Activated CD4-positive, CD25-positive, alpha-beta regulatory T cell treated with anti-CD3 and anti-CD28 coated beads, Interleukin-2, amount 50 U/mL, for 72 hours (primary cell): ENCODE results near the gene SNX9.
"Not testable (repeated sequence)": the region's sequence is repeated elsewhere in the genome, so short reads cannot be mapped to it uniquely, and the experiment has no call there.

Experiments
- DNase-seq: peaks from one replicate; pipeline ENCODE4 v3.0.0; 2021

Gene SNX9

DNA sequence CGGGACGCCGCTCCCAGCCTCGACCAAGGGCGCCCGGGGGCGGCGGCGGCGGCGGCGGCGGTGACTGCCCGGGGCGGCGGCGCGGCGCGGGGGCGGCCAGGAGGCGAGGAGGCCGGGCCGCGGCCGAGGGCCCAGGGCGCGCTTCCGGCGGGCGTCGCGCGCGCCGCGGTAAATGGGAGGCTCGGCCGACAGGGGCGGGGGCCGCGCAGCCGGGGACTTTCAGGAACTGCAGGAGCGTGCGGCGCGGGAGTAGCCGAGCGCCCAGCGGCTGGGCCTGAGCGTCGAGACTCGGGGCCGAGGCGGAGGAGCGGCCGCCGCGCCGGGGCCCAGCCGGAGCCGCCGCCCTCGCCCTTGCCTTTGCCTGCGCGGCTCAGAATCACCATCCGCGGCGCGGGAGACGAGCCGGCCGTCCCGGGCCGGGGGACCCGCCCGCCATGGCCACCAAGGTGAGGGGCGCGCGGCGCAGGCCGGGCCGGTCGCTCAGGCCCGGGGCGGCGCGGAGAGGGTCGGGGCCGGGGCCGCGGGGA is at the start of gene SNX9:
SNX9 (plus strand) TSS at position 246 of the 527 bp plus-strand sequence; CDS start at position 435, 189 bp downstream.
- peak; percentile 75 for DNase-seq

DNA sequence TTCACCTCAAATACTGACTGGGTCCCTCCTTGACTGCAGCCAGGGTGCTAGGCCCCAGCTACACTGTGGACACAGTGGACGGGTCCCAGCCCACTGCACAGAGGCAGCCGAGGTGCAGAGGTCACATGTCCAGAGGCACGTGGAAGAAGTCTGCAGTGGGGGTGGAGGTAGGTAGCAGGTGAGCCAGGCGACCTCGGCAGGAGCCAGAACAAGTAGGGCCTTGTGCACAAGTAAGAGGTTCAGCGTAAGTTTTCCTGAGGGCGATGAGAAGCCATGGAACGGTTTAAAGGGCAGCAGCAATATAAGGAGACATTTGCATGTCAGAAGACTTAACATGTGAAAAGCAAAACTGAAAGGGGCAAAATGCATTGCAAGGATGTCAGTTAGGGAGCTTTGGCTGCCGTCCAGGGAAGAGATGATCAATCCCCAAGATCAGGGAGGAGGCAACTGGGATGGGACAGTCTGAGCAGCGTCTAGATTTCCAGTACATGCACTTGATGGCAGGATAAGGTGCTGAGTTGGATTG is 49.7 kb upstream of the SNX9 start:
- DNase-seq: no peak

DNA sequence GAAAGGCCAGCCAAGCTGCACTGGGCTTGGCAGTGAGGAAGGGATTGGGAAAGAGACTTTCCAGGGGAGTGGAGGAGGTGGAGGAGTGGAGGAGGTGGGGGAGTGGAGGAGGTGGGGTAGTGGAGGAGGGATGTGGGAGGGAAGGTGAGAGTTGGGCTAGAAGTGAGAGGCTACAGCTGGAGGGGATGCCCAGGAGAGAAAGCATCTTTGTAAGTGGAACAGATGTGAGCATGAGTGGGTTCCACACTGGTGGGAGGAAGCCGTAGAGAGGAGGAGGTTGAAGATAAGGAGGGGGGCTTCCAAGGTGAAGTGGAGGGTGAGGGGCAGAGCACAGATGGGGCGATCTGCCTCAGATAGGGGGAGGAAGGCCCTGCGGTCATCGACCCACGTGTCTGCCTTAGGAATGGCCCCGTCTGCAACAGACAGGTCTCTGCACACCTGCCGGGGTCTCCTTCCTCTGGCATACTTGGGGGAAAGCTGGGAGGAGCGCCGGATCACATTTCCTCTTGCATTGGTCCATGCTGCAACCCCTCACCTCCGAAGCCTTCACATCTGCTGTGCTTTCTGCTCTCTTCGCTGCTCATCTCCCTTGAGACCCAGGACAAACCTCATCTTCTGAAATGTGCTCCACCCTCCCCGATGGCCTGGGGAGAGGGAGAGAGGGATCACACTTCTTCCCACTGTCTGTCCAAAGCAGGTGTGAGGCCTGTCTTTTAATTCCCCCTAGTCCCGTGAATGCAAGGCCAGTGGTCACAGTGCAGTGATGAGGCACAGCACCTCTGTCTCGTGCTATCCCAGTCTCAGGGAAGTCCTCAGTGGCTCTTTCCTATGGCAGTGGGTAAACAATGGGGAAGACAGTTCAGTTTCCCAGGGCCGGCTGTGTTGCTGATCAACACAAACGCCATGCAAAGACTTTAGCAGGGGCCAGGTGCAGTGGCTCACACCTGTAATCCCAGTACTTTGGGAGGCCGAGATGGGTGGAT is 48.6 kb upstream of the SNX9 start:
- no peak for DNase-seq

DNA sequence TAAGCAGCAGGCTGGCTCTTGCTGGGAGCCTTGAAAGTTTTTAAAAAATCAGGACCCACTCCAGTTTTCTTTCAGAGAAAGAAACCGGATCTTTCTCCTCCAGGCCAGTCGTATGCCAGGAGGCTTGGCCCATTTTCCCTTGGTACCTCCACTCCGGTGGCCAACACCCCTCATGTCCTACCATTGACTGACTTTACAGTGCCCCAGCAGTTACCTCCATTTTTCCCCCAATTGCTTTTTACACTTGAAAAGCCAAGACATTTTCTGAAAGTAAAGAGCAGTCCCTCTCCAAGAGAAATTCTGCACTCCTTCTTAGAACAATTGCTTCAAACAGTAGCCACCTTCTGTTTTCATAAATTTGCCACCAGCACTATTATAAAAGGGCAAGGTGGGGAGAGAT is 47.7 kb upstream of the SNX9 start:
- DNase-seq: no peak

DNA sequence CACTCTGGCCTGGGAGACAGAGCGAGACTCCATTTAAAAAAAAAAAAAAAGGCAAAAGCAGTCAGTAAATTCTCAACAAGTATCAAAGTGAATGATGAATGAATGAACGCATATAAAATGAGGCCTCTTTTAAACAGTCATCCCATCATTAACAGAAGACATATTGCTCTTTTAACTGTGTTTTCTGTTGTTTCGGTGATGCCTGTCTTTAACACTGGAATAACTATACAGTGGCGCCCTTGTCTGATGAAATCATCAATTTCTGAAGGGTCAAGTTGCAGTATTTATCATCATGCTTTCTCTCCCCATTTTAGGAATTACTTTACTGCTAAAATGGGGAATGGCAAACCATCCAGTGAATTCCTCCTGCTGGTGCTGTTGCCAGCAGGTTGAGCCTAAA is 45.7 kb upstream of the SNX9 start:
- no peak for DNase-seq

DNA sequence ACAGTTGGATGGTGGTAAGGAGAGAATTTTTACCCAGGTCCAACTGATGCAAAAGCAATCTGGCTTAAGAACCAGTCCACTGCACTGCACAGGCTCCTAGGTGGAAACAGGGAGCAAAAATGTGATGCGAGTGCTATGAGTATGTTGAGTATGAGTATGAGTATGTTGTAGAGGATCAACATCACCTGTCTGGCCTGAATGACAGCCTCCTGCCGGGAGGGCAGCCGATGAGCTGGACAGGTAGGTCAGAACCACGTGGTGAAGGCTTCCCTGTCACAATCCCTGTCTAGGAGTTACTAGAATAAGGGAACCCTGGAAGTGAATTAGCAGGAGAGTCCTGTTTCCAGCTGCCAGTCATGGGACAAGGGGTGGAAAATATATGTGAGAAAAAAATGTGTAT is 44.3 kb upstream of the SNX9 start:
- DNase-seq: no peak

DNA sequence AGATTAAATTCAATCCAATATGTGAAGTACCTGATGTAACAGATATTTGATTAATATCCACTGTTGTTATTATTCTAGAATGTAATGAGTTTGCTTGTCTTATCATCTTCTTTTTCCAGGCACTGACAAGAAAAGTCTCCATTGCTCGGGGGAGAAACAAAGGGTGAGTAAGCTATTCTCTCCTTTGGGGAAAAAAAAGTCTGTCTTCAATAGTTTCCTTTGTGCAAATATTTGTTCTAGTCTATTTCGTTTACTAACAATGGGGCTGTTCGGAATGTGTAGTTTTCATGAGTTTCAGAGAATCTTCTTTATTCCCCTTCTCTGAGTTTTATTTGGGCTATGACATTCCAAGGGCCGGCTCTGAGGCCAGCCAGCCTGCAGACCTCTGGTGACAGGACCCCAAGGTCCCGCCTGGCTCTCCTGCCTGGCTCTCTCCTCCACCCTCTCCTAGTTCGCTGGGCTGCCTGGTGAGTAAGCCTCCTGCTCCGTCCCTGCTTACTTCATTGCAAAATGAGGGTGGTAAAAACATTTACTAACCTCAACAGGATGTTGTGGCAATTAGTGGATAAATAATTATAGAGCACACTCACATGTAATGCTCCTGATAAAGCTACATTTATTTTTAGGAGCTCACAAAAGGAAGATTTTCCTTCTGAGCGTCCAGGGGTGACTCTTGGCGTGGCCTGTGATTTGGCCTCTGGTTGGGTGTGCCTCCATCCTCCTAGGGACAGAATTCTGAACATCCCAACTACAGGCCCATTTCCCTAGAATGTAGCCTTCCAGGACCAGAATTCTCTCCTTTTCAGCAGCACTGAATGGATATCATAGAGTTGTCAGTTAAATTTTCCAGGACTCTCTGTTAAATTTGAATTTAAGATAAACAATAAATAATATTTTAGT is 43.1 kb upstream of the SNX9 start:
- no peak for DNase-seq

DNA sequence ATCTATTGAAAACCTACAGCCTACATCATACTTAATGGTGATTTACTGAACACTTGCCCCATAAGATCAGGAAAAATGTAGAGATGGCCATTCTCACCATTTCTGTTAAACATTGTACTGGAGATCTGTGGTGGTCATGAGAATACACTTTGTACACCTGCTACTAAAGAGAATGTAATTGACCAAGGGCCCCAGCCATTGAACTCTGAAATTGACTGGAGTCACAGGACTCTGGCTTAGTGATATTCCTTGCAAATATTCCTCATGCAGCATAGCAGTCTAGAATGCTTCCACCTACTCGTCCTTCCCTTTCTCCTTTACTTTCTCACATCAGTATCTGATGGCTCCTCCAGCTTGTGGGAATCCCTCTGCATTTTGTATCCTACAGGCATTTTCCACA is 37.4 kb upstream of the SNX9 start:
- DNase-seq: no peak

DNA sequence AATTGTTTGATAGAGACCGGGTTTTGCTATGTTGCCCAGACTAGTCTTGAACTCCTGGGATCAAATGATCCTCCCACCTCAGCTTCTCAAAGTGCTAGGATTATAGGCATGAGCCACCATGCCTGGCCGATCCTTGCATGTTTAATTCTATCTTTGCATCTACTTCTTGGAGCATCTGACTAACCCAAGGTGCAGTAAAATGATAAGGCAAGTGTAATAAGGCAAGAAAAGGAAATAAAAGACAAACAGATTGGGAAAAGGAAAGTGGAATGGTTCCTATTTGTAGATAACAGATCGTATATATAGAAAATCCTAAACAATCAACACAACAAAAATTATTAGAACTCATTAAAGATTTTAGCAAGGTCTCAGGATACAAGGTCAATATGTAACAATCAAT is 36.8 kb upstream of the SNX9 start:
- no peak for DNase-seq

DNA sequence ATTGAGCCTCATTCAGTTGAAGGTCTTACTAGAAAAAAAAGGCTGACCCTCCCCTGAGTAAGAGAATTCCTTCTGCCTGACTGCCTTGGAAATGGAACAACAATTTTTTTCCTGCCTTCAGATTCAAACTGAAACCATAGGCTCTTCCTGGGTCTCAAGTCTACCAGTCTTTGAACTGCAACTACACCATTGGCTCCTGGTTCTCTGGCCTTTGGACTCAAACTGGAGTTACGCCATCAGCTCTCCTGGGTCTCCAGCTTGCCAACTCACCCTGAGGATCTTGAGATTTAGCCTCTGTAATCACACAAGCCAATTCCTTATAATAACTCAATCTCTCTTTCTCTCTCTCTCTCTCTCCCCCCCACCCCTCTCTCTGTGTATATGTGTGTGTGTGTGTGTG is 36.0 kb upstream of the SNX9 start:
- DNase-seq: no peak

DNA sequence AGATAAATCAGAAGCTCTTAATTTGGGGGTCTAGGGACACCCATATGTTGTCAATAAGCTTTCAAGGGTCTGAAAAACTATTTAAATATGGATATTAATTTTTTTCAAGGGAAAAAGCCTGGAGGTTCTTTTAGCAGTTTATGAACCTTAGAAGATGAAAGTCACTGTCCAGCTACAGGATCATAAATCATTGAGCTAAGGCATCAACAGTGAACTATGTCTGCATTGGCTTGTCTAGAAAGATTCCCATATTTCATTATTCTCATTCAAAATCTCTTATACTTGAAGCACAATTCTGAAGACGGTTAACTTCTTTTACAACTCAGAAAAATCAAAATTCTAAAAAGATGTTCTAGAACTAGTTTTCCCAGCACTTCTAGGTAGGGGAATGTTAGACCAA is 34.9 kb upstream of the SNX9 start:
- DNase-seq: no peak

DNA sequence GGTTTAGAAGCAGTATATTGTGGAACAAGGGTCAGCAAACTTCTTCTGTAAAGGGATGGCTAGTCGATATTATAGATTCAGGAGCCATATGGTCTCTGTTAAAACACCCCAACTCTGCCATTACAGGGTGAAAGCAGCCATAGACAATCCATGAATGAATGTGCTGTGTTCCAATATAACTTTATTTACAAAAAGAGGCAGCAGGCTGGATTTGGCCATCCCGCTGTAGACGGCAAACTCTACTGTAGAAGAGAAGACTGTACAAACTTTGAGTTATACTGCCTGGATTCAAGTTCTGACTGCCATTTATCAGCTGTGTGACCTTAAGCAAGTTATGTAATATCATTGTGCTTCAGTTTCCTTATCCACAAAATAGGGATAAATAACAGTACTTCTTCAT is 33.7 kb upstream of the SNX9 start:
- no peak for DNase-seq

DNA sequence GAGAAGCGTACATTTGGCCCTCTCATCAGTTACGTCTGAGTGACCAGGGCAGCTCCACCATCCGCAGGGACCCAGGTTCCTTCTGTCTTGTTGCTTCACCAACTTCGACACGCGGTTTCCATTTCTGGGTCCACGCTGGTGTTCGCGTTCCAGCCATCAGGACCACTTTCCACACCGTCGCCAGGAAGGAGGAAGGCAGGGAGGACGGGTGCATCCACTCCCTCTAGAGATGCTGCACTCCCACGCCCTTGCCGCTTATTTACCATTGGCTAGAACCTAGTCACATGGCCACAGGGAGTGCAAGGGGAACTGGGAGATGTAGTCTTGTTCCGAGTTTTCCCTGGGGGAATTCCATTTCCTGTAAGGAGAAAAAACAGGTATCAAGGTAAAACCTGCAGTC is 33.2 kb upstream of the SNX9 start:
- no peak for DNase-seq

DNA sequence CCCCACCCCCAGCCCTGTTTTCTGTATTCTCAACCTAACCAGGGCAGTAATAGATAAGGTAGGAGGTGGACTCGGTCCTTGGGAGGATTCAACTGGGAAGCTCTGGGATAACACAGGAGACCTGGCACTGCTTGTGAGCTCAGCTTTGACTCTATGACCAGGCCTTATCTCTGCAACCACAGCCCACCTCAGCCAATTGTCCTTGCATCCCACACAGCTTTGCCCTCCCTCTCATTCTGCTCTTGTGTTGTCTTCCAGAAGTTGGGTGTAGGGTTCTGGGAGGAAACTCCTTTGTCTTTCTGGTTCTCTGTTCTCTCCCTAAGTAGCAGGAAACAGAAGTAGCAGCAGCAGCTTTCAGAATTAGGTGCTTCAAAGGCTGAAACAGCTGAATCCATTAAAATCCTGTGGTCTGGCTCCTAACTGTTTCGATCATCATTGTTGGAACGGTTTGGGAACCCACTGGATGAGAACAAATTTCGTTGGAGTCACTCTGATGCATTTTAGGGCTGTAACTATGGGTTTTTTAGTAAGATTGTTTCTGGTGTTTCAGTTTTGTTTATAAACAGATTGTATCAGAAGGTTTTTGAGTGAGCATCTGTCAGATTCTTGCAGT is 32.4 kb upstream of the SNX9 start:
- DNase-seq: no peak

DNA sequence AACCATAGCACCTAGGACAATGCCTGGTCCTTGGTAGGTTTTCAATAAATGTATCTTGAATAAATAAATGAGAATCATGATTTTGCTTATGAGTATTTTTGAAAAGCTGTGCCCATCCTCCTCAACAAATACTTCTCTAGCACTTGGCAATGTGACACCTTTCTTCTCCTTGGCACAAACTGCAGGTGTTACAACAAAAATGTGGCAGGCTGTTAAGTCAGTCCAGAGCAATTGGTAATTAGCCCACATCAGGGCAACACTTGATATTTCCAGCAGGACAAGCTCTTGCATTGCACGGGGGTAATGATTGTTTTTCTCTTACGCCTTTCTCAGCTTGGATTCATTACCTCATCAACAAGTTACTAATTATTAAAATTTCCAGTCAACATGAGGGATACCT is 31.6 kb upstream of the SNX9 start:
- no peak for DNase-seq

DNA sequence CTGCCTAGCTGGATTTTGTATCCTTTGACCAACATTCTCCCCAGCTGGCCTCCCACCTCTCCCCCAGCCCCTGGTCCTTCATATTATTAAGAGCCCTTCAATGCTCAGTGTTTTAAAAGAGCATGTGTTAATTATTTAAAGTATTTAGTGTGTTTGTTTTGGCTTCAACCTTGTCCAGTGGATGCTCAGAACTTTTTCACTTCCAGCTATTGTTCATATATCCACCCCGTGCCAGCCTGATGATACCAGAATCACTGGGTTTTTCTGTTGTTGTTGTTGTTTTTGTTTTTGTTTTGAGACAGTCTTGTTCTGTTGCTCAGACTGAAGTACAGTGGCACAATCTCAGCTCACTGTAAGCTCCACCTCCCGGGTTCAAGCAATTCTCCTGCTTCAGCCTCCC is 30.4 kb upstream of the SNX9 start:
- DNase-seq: no peak

DNA sequence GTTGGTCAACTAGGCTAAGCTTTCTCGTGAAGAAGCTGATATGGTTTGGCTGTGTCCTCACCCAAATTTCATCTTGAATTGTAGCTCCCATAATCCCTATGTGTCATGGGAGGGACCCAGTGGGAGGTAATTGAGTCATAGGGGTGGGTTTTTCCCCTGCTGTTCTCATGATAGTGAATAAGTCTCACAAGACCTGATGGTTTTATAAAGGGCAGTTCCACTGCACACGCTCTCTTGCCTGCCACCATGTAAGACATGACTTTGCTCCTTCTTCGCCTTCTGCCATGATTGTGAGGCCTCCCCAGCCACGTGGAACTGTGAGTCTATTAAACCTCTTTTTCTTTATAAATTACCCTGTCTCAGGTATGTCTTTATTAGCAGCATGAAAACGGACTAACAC is 29.0 kb upstream of the SNX9 start:
- not testable (repeated sequence) for DNase-seq

DNA sequence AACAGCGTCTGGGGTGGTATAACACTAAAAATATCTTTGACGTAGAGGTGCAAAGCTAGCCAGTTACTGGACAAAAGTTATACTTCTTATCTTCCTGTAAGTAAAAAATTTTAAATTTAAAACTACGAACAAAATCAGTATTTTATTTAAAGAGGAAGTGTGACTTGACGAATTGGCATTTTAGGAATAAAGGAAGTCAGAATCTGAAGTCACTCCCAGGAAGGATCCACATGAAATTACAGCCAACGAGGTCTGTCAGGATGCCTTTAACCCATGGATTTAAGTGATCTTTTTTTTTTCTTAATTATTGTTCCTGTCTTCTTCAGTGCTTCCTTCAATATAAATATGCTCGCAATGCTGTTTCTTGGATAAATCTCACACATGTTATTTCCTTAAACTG is 27.2 kb upstream of the SNX9 start:
- DNase-seq: no peak

DNA sequence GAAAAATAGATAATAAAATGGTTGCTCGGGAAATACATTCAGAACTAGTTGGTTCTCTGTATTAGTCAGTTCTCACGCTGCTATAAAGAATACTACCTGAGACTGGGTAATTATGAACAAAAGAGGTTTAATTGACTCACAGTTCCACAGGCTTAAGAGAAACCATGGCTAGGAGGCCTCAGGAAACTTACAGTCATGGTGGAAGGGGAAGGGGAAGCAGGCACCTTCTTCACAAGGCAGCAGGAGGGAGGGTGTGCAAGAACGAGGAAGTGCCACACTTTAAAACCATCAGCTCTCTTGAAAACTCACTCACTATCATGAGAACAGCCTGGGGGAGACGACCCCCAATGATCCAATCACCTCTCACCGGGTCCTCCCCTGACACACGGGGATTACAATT is 24.2 kb upstream of the SNX9 start:
- DNase-seq: no peak

DNA sequence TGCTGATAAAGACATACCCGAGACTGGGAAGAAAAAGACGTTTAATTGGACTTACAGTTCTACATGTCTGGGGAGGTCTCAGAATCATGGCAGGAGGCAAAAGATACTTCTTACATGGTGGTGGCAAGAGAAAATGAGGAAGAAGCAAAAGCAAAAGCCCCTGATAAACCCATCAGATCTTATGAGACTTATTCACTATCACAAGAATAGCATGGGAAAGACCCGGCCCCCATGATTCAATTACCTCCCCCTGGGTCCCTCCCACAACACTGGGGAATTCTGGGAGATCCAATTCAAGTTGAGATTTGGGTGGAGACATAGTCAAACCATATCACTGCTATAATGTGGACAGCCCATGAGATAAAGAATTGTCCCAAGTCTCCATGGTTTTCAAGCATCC is 23.5 kb upstream of the SNX9 start:
- DNase-seq: not testable (repeated sequence)

DNA sequence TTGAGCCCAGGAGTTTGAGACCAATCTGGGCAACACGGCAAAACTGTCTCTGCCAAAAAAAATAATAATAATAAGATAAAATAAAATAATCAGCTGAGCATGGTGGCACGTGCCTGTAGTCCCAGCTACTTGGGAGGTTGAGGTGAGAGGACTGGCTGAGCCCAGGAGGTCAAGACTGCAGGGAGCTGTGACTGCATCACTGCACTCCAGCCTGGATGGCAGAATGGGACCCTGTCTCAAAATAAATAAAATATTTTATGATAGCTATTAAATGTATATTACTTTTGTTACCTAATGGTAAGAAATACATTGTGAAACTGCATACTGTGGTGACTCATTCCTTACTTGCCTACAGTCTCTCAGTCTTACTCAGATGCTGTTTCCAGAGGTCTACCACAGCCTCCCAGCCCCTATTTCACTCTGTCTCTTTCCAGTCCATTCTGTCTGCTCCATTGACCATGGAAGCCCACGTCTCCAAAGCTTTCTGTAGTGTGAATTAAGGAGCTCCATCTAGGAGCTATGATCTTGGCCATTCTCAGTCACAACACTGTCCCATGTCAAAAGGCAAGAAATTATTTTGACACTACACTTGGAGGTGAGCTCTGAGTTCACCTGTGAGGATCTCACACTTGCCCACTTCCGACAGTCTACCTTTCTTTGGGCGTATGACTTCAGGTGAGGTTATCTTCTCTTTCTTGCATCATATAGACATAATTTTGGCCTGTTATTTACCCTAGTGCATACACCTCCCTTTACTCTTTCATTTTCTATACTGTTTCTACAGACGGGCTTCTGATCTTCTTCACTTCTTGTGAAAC is 22.4 kb upstream of the SNX9 start:
- no peak for DNase-seq
